CD4-positive, alpha-beta T cell treated with Interleukin-12 subunit alpha and Interleukin-12 subunit beta, for 1 hour (primary cell): ENCODE data around the gene DBN1.
"Not testable (repeated sequence)": the region's sequence is repeated elsewhere in the genome, so short reads cannot be mapped to it uniquely, and the experiment has no call there.

Experiments used
- DNase-seq: peaks from one replicate; pipeline ENCODE4 v3.0.0-alpha.2; 2020

Gene DBN1

GRCh38 chr5:177427211-177427822 lies 46.1 kb downstream of the DBN1 start:
- DNase-seq, result no peak

- DNase-seq, result peak; percentile 78
These were observed 46.7 kb downstream of the DBN1 start, which contains the start of gene GRK6 for GRCh38 chr5:177426566-177427210. GRK6 (plus strand) TSS chr5:177426676; CDS start chr5:177426846, 170 bp downstream.

DNA sequence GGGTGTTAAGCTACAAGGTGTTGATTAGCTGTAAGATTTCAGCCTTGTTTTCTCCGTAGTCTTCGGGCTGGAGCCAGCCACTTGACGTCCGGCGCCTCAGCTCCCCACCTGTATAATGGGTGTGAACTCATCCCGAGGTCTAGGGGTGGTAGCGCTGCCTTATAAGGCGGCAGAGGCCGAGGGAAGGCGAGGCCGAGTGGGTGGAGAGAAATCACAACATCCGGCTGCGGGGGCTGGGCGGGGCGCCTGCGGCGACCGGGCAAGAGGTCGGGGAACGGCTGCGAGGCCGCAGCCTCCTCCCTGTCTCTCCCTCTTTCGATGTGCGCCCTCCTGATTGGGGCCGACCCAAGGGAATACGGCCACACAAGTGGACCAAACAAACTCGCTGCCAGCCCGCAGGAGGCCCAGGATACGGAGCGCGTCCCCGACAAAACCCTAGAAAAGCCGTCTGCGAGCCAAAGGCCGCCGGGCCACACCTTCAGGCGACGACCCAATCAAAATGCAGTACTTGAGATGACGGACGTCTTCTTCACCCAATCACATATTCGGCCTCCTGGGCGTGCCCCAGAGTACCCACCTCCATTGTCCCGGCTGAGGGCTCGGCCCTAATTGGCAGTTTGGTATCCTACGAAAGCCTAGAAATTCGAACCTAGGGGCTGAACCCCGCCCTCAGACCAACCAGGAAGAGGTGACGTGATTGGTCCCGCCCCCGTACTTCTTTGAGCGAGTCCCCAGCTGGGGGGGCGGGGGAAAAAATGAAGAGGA lies 47.5 kb downstream of the DBN1 start:
- DNase-seq, result peak; percentile 100

DNA sequence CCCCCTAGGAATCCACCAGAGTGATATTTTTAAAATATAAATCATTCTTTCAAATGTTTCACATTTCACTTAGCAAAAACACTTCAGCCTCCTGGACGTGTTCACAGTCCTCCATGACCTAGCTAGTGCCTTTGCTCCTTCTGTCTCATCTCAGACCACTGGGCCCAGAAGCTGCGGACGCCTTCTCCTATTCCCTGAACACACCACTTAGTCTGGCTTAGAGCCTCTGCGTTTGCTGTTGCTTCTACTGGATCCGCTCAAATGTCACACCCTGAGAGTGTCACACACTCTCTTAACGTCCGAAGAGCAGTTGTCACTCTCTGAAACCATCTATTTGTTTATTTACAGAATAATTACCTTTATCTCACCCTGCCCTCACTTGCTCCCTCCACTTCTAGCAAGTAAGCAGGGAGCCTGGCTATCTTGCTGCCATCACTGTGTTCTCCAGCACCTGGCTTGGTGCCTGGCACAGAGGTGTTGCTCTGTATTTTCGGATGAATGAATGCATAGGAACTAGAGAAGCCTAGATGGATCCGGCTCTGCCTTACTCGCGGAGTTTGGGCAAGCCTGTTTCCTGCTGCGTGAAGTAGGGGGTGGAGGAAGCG lies 48.1 kb downstream of the DBN1 start:
- no peak for DNase-seq

DNA sequence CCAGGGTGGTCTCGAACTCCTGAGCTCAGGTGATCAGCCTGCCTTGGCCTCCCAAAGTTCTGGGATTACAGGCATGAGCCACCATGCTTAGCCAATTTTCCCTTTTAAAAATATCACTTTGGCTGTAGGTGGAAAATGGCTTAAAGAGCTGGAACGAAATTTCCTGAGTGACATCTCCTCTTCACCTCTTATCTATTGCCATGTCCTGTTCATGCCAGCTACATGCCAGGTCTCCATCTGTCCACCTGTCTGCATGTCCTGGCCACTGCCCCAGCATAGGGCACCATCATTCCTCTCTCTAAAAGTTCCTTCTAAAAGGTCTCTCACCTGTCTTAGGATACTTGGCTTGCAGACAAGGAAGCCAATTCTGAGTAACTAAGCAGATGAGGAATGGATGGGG lies 49.8 kb downstream of the DBN1 start:
- no peak for DNase-seq

GRCh38 chr5:177421062-177421798 lies 52.2 kb downstream of the DBN1 start:
- DNase-seq, result no peak

DNA sequence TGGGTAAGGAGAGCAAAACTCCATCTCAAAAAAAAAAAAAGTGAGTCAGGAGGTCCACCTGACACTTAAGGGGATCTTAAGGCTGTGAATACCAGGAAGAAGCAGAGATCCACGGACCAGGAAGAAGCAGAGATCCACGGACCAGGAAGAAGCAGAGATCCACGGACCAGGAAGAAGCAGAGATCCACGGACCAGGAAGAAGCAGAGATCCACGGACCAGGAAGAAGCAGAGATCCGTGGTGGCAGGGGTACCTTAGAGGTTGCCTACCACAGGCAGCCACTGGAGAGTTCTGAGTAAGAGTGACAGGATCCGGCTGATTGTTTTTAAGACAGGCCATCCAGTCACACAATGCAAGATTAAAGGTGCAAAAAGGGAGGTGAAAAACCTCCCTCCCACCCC lies 53.0 kb downstream of the DBN1 start:
- DNase-seq, result not testable (repeated sequence)

- DNase-seq, result no peak
These were observed 54.4 kb downstream of the DBN1 start for GRCh38 chr5:177419046-177419445.

DNA sequence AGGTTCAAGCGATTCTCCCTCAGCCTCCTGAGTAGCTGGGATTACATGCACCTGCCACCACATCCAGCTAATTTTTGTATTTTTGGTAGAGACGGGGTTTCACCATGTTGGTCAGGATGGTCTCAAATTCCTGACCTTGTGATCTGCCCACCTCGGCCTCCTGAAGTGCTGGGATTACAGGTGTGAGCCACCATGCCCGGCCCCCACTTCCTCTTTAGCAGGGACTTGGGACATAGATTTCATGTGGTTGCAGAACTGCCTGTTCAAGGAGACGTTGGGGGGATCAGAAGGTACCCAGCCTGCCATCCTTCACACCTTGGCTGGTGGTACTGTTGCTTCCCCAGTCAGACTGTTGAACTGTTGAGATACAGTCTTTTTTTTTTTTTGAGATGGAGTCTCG lies 56.4 kb downstream of the DBN1 start:
- DNase-seq, result not testable (repeated sequence)

GRCh38 chr5:177414481-177414880 lies 59.0 kb downstream of the DBN1 start:
- DNase-seq, result no peak

DNA sequence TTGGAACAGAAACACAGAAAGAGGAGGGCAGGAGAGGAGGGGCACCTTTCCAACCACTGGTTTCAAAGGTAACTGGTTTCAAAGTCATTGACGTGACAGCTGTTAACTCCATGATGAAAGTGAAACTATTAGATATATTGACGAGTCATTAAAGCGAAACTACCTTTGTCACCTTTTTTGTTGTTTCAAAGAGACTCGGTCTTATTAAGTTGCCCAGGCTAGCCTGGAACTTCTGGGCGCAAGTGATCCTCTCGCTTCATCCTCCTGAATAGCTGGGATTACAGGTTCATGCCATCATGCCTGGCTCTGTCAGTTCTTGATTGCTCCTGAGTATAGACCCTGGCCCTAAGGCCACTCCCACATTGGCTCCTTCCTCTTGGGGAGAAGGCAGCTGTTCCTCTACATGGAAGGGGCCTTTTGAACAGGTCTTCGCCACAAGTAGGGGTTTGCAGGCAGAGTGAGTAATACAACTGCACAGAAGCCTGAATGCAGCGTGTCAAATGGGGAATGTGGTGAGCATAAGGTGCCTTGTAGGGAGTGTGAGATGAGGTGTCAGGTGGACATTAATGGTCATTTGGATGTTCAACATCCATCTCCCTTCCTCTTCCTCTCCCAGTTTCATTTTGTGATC lies 60.7 kb downstream of the DBN1 start:
- peak; percentile 70 for DNase-seq

DNA sequence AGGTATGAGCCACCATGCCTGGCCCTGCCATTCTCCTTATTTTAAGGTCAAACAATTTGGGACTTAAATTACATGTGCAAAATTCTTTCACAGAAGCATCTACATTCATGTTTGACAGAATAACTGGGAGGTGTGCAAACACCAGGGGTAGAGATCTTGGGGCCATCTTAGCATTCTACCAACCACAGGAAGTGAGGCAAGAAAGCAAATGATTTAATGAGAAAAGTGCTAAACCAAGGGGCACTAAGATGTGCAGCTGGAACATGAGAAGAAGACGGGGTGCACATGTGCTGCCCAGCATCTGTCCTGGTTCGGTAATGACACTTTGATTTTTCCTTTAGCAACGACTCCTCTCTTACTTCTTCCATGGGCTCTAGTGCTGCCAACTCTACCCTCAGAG lies 62.9 kb downstream of the DBN1 start:
- DNase-seq, result no peak

DNA sequence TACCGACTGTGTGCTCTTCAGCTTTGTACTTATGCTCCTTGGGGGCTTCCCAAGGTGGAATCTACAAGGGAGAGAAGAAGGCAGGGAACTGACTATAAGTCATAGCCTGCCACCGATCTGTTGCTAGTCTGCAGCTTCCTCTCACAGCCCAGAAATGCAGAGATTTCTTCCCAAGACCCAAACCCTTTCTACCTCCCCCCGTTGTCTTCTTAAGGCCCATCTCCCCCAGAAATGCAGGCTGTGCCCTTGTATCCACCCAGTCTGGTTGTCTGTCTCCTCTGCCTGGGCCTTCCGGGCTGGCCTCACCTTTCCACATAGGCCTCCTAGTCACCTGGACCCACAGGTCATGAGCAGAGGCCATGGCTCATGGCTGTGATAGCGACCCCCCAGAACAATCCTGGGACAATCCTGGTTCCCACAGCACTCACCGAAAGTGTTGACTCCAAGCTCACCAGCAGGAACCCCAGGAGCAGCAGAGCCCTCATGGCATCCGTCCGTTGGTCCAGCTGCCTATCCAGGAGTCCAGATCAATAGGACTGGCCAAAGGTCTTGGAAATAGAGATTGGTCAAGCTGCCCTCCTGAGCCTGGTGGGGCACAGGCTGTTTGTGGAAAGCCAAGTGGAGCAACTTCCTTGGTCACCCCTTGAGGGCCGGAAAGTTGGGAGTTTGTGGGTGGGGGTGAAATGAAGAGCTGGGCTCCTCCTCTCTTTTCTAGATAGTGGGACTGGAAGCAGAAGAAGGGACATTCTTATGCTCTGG lies 64.2 kb downstream of the DBN1 start, which contains the start of gene F12:
Gene F12 (minus strand): TSS at position 522 of the 759 bp plus-strand sequence. CDS start 37 bp downstream, at position 485.
- DNase-seq, result no peak
